Subcutaneous adipose tissue (tissue), 4 donors: ENCODE data around the gene PTGES3. TPM values are rescaled to one million over a fixed set of nuclear protein-coding genes. Genes with fewer than 3 reads are reported as not detected.

Experiments
- total RNA-seq, 4 donors: library from RNA; depleted of rRNA; stranded (reverse); fragments of >200 nt; gene quantifications; one replicate each; pipeline ENCODE4 v1.1.0, GENCODE V29; 2016
- TF ChIP-seq, protein P1 (sequence below): fragments of 450-650 bp; IDR thresholded peaks from one replicate; pipeline ENCODE4 v1.5.1; 2016; ENCODE audit warnings: low read depth, mild to moderate bottlenecking, control low read depth, antibody characterized with exemption, moderate library complexity

The PTGES3 gene
- total RNA-seq, 4 donors from 2014 or later = 87.4 to 145 (median 96.2) TPM

GRCh38 chr12:56668197-56668457 lies 20.0 kb downstream of the PTGES3 start:
- TF ChIP-seq, protein P1, sequence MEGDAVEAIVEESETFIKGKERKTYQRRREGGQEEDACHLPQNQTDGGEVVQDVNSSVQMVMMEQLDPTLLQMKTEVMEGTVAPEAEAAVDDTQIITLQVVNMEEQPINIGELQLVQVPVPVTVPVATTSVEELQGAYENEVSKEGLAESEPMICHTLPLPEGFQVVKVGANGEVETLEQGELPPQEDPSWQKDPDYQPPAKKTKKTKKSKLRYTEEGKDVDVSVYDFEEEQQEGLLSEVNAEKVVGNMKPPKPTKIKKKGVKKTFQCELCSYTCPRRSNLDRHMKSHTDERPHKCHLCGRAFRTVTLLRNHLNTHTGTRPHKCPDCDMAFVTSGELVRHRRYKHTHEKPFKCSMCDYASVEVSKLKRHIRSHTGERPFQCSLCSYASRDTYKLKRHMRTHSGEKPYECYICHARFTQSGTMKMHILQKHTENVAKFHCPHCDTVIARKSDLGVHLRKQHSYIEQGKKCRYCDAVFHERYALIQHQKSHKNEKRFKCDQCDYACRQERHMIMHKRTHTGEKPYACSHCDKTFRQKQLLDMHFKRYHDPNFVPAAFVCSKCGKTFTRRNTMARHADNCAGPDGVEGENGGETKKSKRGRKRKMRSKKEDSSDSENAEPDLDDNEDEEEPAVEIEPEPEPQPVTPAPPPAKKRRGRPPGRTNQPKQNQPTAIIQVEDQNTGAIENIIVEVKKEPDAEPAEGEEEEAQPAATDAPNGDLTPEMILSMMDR = no peak

DNA sequence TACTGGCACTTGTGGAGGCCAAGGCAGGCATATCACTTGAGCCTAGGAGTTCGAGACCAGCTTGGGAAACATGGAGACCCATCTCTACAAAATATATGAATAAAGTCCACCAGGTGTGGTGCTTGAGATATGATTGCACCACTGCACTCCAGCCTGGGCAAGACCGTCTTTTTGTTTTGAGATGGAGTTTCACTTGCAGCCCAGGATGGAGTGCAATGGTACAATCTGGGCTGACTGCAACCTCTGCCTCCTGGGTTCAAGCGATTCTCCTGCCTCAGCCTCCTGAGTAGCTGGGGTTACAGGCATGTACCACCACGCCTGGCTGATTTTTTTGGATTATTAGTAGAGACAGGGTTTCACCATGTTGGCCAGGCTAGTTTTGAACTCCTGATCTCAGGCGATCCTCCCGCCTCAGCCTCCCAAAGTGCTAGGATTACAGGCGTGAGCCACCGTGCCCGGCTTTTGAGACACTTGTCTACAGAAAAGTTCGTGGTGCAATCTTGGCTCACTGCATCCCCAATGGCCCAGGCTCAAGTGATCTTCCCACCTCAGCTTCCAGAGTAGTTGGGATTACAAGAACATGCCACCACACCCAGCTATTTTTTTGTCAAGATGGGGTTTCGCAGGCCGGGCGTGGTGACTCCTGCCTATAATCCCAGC lies 26.0 kb downstream of the PTGES3 start:
- TF ChIP-seq, protein P1 = no peak

DNA sequence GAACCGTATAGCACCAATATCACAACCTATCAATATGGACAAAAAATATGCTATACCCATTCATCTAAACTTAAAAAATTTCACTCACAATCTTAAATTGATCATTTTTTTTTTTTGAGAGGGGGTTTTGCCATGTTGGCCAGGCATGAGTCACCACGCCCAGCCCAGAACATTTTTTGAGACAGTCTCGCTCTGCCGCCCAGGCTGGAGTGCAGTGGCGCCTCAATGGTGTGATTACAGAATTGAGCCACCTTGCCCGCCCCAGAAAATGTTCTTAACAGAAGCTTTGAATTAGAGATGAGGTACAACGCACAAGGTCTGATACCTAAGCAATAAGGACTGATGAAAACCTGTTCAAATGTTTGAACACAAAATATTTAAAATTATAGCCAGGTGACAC lies 26.5 kb downstream of the PTGES3 start:
- TF ChIP-seq, protein P1 = no peak

GRCh38 chr12:56658921-56659320 lies 29.2 kb downstream of the PTGES3 start:
- TF ChIP-seq, protein P1 = no peak

GRCh38 chr12:56657416-56658379 lies 30.4 kb downstream of the PTGES3 start:
- TF ChIP-seq, protein P1 = no peak

GRCh38 chr12:56645717-56646446 lies 42.2 kb downstream of the PTGES3 start, which contains the start of gene ATP5F1B:
Gene ATP5F1B, minus strand, starts transcription at chr12:56645984. Its CDS starts 21 bp downstream, at chr12:56645963.
- TF ChIP-seq, protein P1 = no peak
